HCT116 (cell line): Measurements from ENCODE around the gene NXPE2. TPM values are rescaled to one million over a fixed set of nuclear protein-coding genes. Genes with fewer than 3 reads are reported as not detected.
"Not testable (repeated sequence)": the region's sequence is repeated elsewhere in the genome, so short reads cannot be mapped to it uniquely, and the experiment has no call there.

Experiments
- ATAC-seq: fragments of 200-7000 bp; cut with Tn5 transposase; 2 replicates; pipeline ENCODE4 v1.9.1; 2020; ENCODE audit warnings: mild to moderate bottlenecking, moderate library complexity
- Bru-seq: library from RNA; stranded (reverse); fragments of 400-500 nt; gene quantifications from one replicate; lab custom pipeline; 2021; lab: Mats Ljungman, UMichigan
- BruChase-seq, 2 experiments: library from RNA; stranded (reverse); fragments of 400-500 nt; gene quantifications; one replicate each; lab custom pipeline; 2021; lab: Mats Ljungman, UMichigan
- BruUV-seq: library from RNA; stranded (reverse); fragments of 400-500 nt; replicated peaks from 2 replicates; lab custom pipeline; 2021; lab: Mats Ljungman, UMichigan
- CTCF ChIA-PET: fragments of 300-600 bp; sonication (Branson Sonifier 250); formaldehyde crosslinking; loops from one replicate; lab custom pipeline; 2021; ENCODE audit warnings: antibody characterized with exemption; lab: Charles Lee
- POLR2A ChIA-PET: fragments of 300-600, 350-600 bp; sonication (Branson Sonifier 250); formaldehyde crosslinking; loops from one replicate; lab custom pipeline; 2021; ENCODE audit warnings: antibody characterized with exemption; lab: Charles Lee
- RAD21 ChIA-PET, 2 experiments: fragments of 300-600 bp; sonication (Branson Sonifier 250); formaldehyde crosslinking; loops; one replicate each; lab custom pipeline; 2023; ENCODE audit warnings: low total read pairs in 2 of 2; ENCODE audit not compliant: uncharacterized antibody in 2 of 2, unreplicated experiment in 2 of 2, low non-redundant PET in 1 of 2; lab: Charles Lee
- DNase-seq: peaks from one replicate; pipeline ENCODE4 v3.0.0-alpha.2; 2010; ENCODE audit warnings: low read depth, low spot score
- H2AFZ ChIP-seq: fragments of 200-600 bp; shearing (Covaris generic), sonication (generic); 2 replicates; pipeline ENCODE4 v1.6.1; 2017; ENCODE audit warnings: low read depth, mixed run types, mixed read lengths, antibody characterized with exemption, low read length; ENCODE audit not compliant: poor library complexity, severe bottlenecking
- H3K27ac ChIP-seq: 2 replicates; pipeline ENCODE4 v1.5.1; 2012; ENCODE audit warnings: low read depth, low read length
- H3K27me3 ChIP-seq: fragments of 200-600 bp; sonication (generic); 2 replicates; pipeline ENCODE4 v1.6.1; 2016; ENCODE audit warnings: mixed run types, low read length, mixed read lengths; ENCODE audit not compliant: insufficient read depth
- H3K36me3 ChIP-seq, 2 experiments: fragments of 200-500 bp in 1 of 2; fragments of 200-600 bp in 1 of 2; sonication (Bioruptor generic) in 1 of 2; sonication (generic) in 1 of 2; 2 replicates each; pipeline versions ENCODE4 v1.5.1 to v1.6.1; 2014 to 2016; ENCODE audit warnings: low read length in 2 of 2, inconsistent platforms in 1 of 2, mixed read lengths in 1 of 2, mixed run types in 1 of 2; ENCODE audit not compliant: insufficient read depth in 2 of 2, control insufficient read depth in 1 of 2
- H3K4me1 ChIP-seq, 2 experiments: fragments of 200-600 bp in 1 of 2; sonication (generic) in 1 of 2; 2 replicates each; pipeline versions ENCODE4 v1.5.1 to v1.6.1; 2012 to 2017; ENCODE audit warnings: low read length in 2 of 2, inconsistent platforms in 1 of 2, mild to moderate bottlenecking in 1 of 2, mixed read lengths in 1 of 2, mixed run types in 1 of 2, moderate library complexity in 1 of 2; ENCODE audit not compliant: insufficient read depth in 2 of 2, control insufficient read depth in 1 of 2
- H3K4me2 ChIP-seq: fragments of 200-600 bp; sonication (generic); 2 replicates; pipeline ENCODE4 v1.6.1; 2017; ENCODE audit warnings: mixed run types, low read length, mixed read lengths
- H3K4me3 ChIP-seq, 2 experiments: fragments of 200-600 bp in 1 of 2; sonication (generic) in 1 of 2; replicated peaks in 1 of 2; 2 replicates each; pipeline ENCODE4 v1.5.1; 2011 to 2016; ENCODE audit warnings: low read length in 2 of 2, control low read depth in 1 of 2, low read depth in 1 of 2, mild to moderate bottlenecking in 1 of 2, mixed read lengths in 1 of 2, mixed run types in 1 of 2
- H3K79me2 ChIP-seq: fragments of 200-600 bp; sonication (generic); 2 replicates; pipeline ENCODE4 v1.6.1; 2017; ENCODE audit warnings: mild to moderate bottlenecking, mixed run types, low read length, moderate library complexity, mixed read lengths; ENCODE audit not compliant: insufficient read depth
- H3K9ac ChIP-seq: fragments of 200-600 bp; sonication (generic); 2 replicates; pipeline ENCODE4 v1.6.1; 2016; ENCODE audit warnings: low read length, mixed read lengths
- H3K9me2 ChIP-seq: fragments of 200-600 bp; sonication (generic), shearing (Covaris generic); 2 replicates; pipeline ENCODE4 v1.6.1; 2017; ENCODE audit warnings: mixed run types, mild to moderate bottlenecking, moderate library complexity; ENCODE audit not compliant: insufficient read depth
- H3K9me3 ChIP-seq, 2 experiments: fragments of 200-500 bp in 1 of 2; fragments of 200-600 bp in 1 of 2; sonication (Bioruptor generic) in 1 of 2; sonication (generic) in 1 of 2; 2 replicates each; pipeline ENCODE4 v1.6.1; 2014 to 2017; ENCODE audit warnings: low read length in 2 of 2, mixed read lengths in 2 of 2, inconsistent platforms in 1 of 2, low read depth in 1 of 2, mild to moderate bottlenecking in 1 of 2, mixed run types in 1 of 2, moderate library complexity in 1 of 2; ENCODE audit not compliant: control insufficient read depth in 1 of 2, insufficient read depth in 1 of 2
- H4K20me1 ChIP-seq: fragments of 200-600 bp; sonication (generic), shearing (Covaris generic); 2 replicates; pipeline ENCODE4 v1.6.1; 2017; ENCODE audit warnings: mixed run types, mild to moderate bottlenecking, moderate library complexity; ENCODE audit not compliant: insufficient read depth
- SIN3A ChIP-seq: IDR thresholded peaks from 2 replicates; pipeline ENCODE4 v1.6.1; 2012; ENCODE audit warnings: low read depth
- SP1 ChIP-seq: IDR thresholded peaks from 2 replicates; pipeline ENCODE4 v1.6.1; 2012; ENCODE audit warnings: low read depth
- intact Hi-C: fragments of 100-400 bp; cut with micrococcal nuclease; formaldehyde crosslinking; loops from 2 replicates; pipeline ENCODE4 v1.10.0; 2022
- long read RNA-seq: library from polyadenylated mRNA; unstranded; transcript quantifications from one replicate; pipeline ENCODE4 v2.0.0, GENCODE V29; 2021; ENCODE audit not compliant: unreplicated experiment
- polyA plus RNA-seq: library from polyadenylated mRNA; unstranded; fragments of >200 nt; gene quantifications from 2 replicates; pipeline ENCODE4 v1.2.1, GENCODE V29; 2012; ENCODE audit warnings: missing spikeins
- total RNA-seq: library from RNA; stranded (reverse); gene quantifications from one replicate; pipeline ENCODE4 v1.2.1, GENCODE V29; 2021; ENCODE audit not compliant: unreplicated experiment

The NXPE2 gene
- total RNA-seq = not detected
- polyA plus RNA-seq = 0.05 TPM in 1 of 2 replicates, not detected in the other
- Bru-seq, nascent RNA = percentile 7 among the genes with signal in this experiment
- BruChase-seq, experiment 1, labeled RNA remaining after a 6-hour chase = percentile 6 among the genes with signal in this experiment
- BruChase-seq, experiment 2, labeled RNA remaining after a 2-hour chase = percentile 8 among the genes with signal in this experiment
- long read RNA-seq = 0 reads

DNA sequence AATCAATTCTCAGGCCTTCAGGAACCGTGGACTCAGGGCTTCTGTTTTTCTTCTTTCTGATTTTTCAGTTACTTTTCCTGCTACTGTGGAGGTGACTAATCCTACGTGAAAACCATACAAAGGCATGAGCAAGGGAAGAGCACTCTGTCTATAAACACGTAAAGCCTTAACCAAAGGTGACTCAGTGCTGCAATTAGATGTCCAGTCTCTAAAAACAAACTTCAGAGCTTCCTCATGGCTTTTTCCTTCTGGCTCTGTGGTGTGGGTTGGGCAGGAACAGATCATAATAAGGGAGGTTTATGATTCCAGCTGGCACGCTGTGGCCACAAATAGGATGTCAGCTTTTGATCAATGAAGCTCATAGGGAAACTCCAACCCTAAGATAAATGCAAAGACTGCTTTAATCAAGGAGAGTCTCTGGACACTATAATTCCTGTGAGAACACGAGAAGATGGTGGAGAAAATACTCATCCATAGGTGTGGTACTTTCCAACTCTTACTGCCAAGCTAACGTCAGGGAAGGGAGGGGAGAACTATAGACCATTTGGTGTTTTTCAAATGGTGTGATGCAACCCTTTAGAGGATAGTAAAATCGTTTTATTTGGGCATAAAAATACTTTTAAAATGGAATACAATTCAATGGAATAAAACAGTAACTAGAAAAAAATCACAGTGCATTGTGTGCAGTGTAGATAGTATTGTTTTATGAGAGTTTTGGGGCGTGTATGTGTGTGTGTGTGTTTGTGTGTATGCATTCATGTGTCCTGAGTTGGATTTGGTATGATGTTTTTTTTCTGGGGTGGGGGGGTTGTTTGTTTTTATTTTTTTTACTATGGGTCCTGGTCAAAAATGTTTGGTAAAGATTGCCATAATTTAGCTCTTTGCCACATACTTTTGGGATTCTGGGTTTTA lies at the start of gene NXPE2:
TSS of gene NXPE2 (plus strand) at position 403 of the 912 bp plus-strand sequence. CDS start at position 452, 49 bp downstream.
- intact Hi-C loops = no loop called here

GRCh38 chr11:114631445-114631965 lies 46.8 kb upstream of the NXPE2 start:
- H2AFZ ChIP-seq, H3K36me3 ChIP-seq, RAD21 ChIA-PET, H3K27ac ChIP-seq, H3K27me3 ChIP-seq, H3K4me3 ChIP-seq, H4K20me1 ChIP-seq, H3K4me1 ChIP-seq, CTCF ChIA-PET, intact Hi-C loops, H3K4me2 ChIP-seq, BruUV-seq, H3K79me2 ChIP-seq, H3K9me3 ChIP-seq, H3K9me2 ChIP-seq, POLR2A ChIA-PET, H3K9ac ChIP-seq, DNase-seq, ATAC-seq: not testable (repeated sequence)

More for the DNA sequence above, at the start of gene NXPE2:
- Histone ChIP-seq H3K27ac (no peak within 1 kb of the TSS), H3K36me3 (no peaks in the 10 kb centered on the region), H3K9ac (no peak within 1 kb of the TSS), H3K79me2 (no peaks in the 10 kb centered on the region), H3K4me2 (no peak within 1 kb of the TSS), H4K20me1 (no peaks in the 10 kb centered on the region), H3K9me2 (no peaks in the 10 kb centered on the region), H2AFZ (no peak within 1 kb of the TSS), H3K27me3 (no peaks in the 10 kb centered on the region), H3K9me3 (peaks cover 0 to 3% of the 10 kb centered on the region in 2 experiments; a peak in 3 of 4 replicates), H3K4me1 (no peaks in the 10 kb centered on the region), H3K4me3 (no peak within 1 kb of the TSS)
- BruUV-seq = no TSS peak
- ChIA-PET POLR2A (no interaction called here), RAD21 (no interaction called here), CTCF (no interaction called here)
- DNase-seq (no peak), ATAC-seq (no peak)
- TF ChIP-seq SIN3A = no peak
- TF ChIP-seq SP1 = 0 out of 2 replicates have a peak, but pooled peaks have one; percentile 7

- BruUV-seq, intact Hi-C loops, H3K4me3 ChIP-seq, H3K79me2 ChIP-seq, RAD21 ChIA-PET, CTCF ChIA-PET, H3K4me1 ChIP-seq, H3K4me2 ChIP-seq, H3K9ac ChIP-seq, POLR2A ChIA-PET, H3K27me3 ChIP-seq, DNase-seq, H3K36me3 ChIP-seq, H2AFZ ChIP-seq, ATAC-seq, H3K27ac ChIP-seq, H3K9me3 ChIP-seq, H4K20me1 ChIP-seq, H3K9me2 ChIP-seq: not testable (repeated sequence)
Measured at GRCh38 chr11:114639440-114639839, 38.9 kb upstream of the NXPE2 start.
